Measurements from ENCODE around the gene ABCG1.

DNA sequence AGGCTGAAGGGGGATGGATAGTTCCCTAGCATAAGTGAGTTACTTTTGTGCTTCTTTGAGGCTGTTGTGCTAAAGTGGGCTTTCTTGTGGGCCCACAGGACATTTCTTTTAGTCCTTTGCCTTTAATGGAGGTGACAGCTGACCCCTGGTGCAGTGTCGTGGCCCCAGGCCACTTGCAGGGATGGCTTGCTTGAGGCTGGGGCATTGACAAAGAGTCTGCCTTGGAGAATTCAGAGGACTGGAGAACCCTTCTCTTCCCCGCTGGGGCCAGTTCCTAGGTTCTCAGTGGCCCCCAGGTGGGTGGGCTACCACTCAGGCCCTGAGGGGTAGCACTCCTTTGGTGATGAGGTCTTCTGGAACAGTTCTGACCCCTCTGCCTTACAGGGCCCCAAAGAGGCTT, 12.8 kb downstream of the ABCG1 start:
- no peak for TF ChIP-seq NFE2L2 (IDR thresholded peaks at IDR 0.05; ENCODE audit: low read depth, low read length)
- TF ChIP-seq, protein P1, sequence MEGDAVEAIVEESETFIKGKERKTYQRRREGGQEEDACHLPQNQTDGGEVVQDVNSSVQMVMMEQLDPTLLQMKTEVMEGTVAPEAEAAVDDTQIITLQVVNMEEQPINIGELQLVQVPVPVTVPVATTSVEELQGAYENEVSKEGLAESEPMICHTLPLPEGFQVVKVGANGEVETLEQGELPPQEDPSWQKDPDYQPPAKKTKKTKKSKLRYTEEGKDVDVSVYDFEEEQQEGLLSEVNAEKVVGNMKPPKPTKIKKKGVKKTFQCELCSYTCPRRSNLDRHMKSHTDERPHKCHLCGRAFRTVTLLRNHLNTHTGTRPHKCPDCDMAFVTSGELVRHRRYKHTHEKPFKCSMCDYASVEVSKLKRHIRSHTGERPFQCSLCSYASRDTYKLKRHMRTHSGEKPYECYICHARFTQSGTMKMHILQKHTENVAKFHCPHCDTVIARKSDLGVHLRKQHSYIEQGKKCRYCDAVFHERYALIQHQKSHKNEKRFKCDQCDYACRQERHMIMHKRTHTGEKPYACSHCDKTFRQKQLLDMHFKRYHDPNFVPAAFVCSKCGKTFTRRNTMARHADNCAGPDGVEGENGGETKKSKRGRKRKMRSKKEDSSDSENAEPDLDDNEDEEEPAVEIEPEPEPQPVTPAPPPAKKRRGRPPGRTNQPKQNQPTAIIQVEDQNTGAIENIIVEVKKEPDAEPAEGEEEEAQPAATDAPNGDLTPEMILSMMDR (conservative IDR thresholded peaks at IDR 0.05; ENCODE audit: low read depth, low read length), result no peak
- no peak for TF ChIP-seq SMC3 (IDR thresholded peaks at IDR 0.05; ENCODE audit: low read depth, low read length)
- no peak for TF ChIP-seq POLR2A (IDR thresholded peaks at IDR 0.05; ENCODE audit: low read depth, low read length)
- no peak for TF ChIP-seq RFX5 (IDR thresholded peaks at IDR 0.05; ENCODE audit: low read depth, low read length)
- no peak for TF ChIP-seq FOS (IDR thresholded peaks at IDR 0.05; ENCODE audit: low read depth, low read length)
- no peak for TF ChIP-seq RAD21 (IDR thresholded peaks at IDR 0.05; ENCODE audit: low read length)
- no peak for TF ChIP-seq BHLHE40 (IDR thresholded peaks at IDR 0.05; ENCODE audit: low read depth, low read length)
